ENCODE measurements around the gene TGFB2.

The TGFB2 gene

DNA sequence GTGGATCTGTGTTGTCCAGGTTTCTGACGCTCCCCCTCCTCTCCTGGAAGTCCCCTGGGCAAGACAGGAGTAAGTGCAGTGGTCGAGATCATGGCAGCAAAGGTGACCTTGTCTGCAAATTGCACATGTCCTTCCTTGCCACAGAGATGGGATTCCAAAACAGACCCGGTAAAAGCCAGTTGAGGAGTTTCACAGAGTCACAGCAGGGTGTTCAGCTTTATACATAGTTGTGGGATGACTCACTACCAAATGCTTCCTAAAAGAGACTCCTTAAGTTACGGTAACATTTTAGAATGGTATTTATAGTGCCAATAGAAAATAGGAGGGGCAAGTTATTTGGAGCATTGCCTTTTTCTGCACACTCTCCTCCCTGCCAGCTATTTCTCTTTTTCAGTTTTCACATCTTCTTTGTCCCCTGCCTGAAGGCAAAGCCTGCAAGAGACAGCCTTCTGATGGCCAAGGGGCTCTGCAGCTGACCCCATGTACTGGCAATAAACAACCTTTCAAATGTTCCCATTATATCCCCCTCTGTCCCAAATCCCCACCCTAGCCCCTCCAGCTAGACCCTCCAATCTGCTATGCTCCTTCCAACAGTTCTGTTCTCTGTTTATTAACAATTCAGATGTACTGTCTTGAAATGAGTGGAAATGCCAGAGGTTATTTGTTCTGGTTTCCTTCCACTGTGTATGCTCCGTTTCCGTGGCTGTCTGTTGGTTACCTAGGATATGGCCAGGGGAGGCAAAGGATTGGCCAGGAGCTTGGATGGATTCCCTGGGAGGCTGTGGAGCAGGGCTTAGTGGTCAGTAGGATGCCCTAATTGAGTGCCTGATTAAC, 115.0 kb downstream of the TGFB2 start:
- POLR2A ChIA-PET, result interaction anchor here (0.6 kb wide), 1 partner anchor 115 kb away, joined by 3 read pairs; no protein-coding TSS in a partner anchor
- H3K4me3 ChIP-seq (ENCODE audit: low read depth, low read length), result no peak overlapping the region; the same call in 1 of the 2 replicates
- CTCF ChIA-PET, result interaction anchor here (1.0 kb wide), 1 partner anchor 63 kb away, joined by 3 read pairs; no protein-coding TSS in a partner anchor
- TF ChIP-seq, protein P1, sequence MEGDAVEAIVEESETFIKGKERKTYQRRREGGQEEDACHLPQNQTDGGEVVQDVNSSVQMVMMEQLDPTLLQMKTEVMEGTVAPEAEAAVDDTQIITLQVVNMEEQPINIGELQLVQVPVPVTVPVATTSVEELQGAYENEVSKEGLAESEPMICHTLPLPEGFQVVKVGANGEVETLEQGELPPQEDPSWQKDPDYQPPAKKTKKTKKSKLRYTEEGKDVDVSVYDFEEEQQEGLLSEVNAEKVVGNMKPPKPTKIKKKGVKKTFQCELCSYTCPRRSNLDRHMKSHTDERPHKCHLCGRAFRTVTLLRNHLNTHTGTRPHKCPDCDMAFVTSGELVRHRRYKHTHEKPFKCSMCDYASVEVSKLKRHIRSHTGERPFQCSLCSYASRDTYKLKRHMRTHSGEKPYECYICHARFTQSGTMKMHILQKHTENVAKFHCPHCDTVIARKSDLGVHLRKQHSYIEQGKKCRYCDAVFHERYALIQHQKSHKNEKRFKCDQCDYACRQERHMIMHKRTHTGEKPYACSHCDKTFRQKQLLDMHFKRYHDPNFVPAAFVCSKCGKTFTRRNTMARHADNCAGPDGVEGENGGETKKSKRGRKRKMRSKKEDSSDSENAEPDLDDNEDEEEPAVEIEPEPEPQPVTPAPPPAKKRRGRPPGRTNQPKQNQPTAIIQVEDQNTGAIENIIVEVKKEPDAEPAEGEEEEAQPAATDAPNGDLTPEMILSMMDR (IDR thresholded peaks at IDR 0.05; ENCODE audit: insufficient read depth, low read length, missing control alignments), result no peak
- no peak for DNase-seq (ENCODE audit: low read depth, low spot score)

DNA sequence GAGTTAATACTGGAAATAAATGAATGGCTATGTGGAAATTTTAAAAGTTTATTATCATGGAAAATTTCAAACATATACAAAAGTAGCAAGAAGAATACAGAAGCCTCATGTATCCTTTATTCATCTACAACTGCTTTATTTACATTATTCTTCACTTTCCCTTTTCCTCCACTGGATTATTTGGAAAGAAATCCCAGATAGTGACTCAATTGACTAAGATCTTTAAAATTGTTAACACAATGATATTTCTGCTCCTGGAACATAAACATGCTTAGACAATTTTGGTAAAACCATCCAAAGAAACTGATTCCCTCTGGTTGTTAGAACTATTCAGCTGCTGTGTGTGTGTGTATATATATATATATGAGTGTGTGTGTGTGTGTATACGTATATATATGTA, 116.2 kb downstream of the TGFB2 start:
- POLR2A ChIA-PET, result no interaction called here
- no peak overlapping the region for H3K4me3 ChIP-seq (ENCODE audit: low read depth, low read length)
- TF ChIP-seq, protein P1 (IDR thresholded peaks at IDR 0.05; ENCODE audit: insufficient read depth, low read length, missing control alignments), result no peak
- DNase-seq (ENCODE audit: low read depth, low spot score), result no peak
- CTCF ChIA-PET, result interaction anchor here (1.0 kb wide), 1 partner anchor 62 kb away, joined by 3 read pairs; no protein-coding TSS in a partner anchor

DNA sequence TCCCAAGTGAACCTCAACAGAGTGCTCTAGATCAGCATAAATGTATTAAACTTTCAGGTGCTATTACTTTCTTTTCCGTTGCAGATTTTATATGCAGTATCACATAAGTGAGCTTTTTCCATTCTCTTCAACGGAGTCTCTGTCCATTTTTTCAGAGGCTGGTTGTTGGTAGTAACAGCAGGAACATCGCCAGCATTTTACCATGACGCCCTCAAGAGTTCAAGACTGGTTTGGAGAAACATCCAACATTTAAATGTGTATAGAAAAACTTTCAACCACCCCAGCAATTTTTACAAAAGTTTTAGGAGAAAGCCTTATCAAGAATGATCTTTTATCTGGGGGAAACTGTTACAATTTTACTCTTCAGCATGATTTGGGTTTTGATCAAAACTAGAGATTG, 117.0 kb downstream of the TGFB2 start:
- ChIA-PET POLR2A (no interaction called here), CTCF (interaction anchor here (1.0 kb wide), 1 partner anchor 12 kb away, joined by 3 read pairs; no protein-coding TSS in a partner anchor)

DNA sequence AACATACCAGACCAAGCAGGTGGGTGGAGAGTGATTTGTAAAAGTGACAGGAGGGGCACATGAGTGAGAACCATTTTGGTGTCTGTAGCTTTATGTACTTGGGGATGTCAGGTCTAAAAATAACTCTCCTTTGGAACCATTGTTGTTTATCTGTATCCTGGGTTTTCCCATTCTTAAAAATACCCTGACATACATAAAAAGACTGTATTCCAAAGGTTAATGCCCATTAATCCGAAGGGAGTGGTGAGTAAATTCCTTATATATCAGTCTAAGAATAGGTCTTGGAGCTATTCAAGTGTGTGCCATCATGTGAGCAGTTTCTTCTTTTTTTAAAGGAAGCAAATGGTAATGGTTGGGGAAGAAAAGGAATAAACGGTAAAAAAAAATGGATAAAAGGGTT, 117.5 kb downstream of the TGFB2 start:
- TF ChIP-seq, protein P1 (IDR thresholded peaks at IDR 0.05; ENCODE audit: insufficient read depth, low read length, missing control alignments), result no peak
- CTCF ChIA-PET, result interaction anchor here (1.0 kb wide), 1 partner anchor 12 kb away, joined by 3 read pairs; no protein-coding TSS in a partner anchor
- DNase-seq (ENCODE audit: low read depth, low spot score), result no peak
- no peak overlapping the region for H3K4me3 ChIP-seq (ENCODE audit: low read depth, low read length)
- POLR2A ChIA-PET, result no interaction called here

More for the DNA sequence above, 117.0 kb downstream of the TGFB2 start:
- TF ChIP-seq, protein P1 (IDR thresholded peaks at IDR 0.05; ENCODE audit: insufficient read depth, low read length, missing control alignments), result no peak
- no peak overlapping the region for H3K4me3 ChIP-seq (ENCODE audit: low read depth, low read length)
- no peak for DNase-seq (ENCODE audit: low read depth, low spot score)

DNA sequence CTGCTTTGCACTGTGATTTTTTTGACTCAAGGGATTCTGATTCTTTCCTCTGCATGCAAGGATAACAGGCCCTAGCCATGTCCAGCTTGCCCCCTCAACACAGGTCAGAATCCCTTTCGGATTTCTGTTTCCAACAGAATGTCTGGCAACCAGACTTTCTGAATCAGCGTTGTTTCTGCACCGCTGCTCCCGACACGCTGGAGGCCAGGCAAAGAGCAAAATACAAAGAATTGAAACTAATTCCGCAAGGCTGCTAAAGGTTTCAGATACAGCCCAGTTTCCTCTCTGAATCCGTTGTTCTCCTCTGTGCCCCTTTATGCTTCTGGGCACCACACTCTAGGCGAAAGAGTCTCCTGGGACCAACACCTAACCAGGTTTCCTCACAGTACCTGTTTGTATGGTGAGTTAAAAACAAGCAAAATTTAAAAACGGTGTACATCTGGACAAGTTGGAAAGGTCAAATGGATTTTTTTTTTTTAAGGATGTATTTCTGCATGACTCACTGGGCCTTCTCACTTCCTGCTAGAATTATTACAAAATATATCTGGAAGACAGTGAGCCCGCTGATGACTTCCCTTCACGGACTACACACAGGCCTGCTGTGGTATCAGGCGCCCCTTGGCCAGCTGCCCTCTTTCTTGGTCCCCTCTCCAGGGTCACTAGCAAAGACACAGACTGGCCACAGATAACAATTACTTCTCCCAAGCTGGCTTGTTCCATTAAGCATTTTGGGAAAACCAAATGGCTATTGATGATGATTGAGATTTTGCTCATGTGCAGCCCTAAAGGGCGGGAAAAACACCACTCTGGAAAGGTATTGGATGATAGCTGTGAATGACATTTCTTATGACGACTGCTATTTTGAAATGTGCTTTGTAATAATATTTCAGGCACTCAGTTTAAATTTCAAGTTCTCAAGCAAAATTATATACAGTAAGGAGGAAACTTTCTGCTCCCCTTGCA, 118.3 kb downstream of the TGFB2 start:
- DNase-seq (ENCODE audit: low read depth, low spot score), result no peak
- POLR2A ChIA-PET, result interaction anchor here (0.6 kb wide), 1 partner anchor 1350 kb away, joined by 3 read pairs; no protein-coding TSS in a partner anchor
- H3K4me3 ChIP-seq (ENCODE audit: low read depth, low read length), result no peak overlapping the region
- CTCF ChIA-PET, result interaction anchor here (1.0 kb wide), 1 partner anchor 11 kb away, joined by 3 read pairs; no protein-coding TSS in a partner anchor
- TF ChIP-seq, protein P1 (IDR thresholded peaks at IDR 0.05; ENCODE audit: insufficient read depth, low read length, missing control alignments), result no peak
